HepG2 (cell line): Measurements from ENCODE around the gene CIITA. TPM values are rescaled to one million over a fixed set of nuclear protein-coding genes. Genes with fewer than 3 reads are reported as not detected.

ENCODE experiments used
- FOXA1 ChIP-seq, 2 experiments: fragments of 450-650 bp in 1 of 2; sonication (generic) in 1 of 2; formaldehyde crosslinking in 1 of 2; IDR thresholded peaks; 2 replicates each; pipeline versions ENCODE4 v1.4.0 to v1.6.1; 2016 to 2020; ENCODE audit warnings: missing genetic modification reagents in 1 of 2
- HNF4A ChIP-seq: sonication (generic); formaldehyde crosslinking; IDR thresholded peaks from 2 replicates; pipeline ENCODE4 v1.4.0; 2020; ENCODE audit warnings: missing genetic modification reagents
- HNRNPLL ChIP-seq: fragments of 200-400 bp; formaldehyde crosslinking; IDR thresholded peaks from 2 replicates; pipeline ENCODE4 v1.6.1; 2017; ENCODE audit warnings: mild to moderate bottlenecking, low read depth, low read length; ENCODE audit not compliant: poor library complexity, severe bottlenecking
- HOXA3 ChIP-seq: sonication (generic); formaldehyde crosslinking; IDR thresholded peaks from 2 replicates; pipeline ENCODE4 v1.5.0; 2020; ENCODE audit warnings: missing genetic modification reagents
- KDM1A ChIP-seq: IDR thresholded peaks from 2 replicates; pipeline ENCODE4 v1.6.1; 2016; ENCODE audit warnings: missing compliant biosample characterization
- RFXAP ChIP-seq: sonication (generic); formaldehyde crosslinking; IDR thresholded peaks from 2 replicates; pipeline ENCODE4 v1.4.0; 2020; ENCODE audit warnings: missing genetic modification reagents, borderline replicate concordance
- ZMYM4 ChIP-seq: sonication (generic); formaldehyde crosslinking; IDR thresholded peaks from 2 replicates; pipeline ENCODE4 v1.8.1; 2023; ENCODE audit warnings: mild to moderate bottlenecking, missing genetic modification reagents
- polyA plus RNA-seq, 8 experiments: library from polyadenylated mRNA; depleted of rRNA in 3 of 8; stranded (reverse) in 7 of 8; unstranded in 1 of 8; fragments of >200 nt; fragmentation: Illumina TruSeq in 4 of 8; extraction: Trizol in 4 of 8; gene quantifications; 2 replicates each; pipeline versions ENCODE4 v1.2.1 to v1.2.3, GENCODE V29; 2011 to 2016; ENCODE audit warnings: low read depth in 4 of 8, missing spikeins in 1 of 8, mixed read lengths in 1 of 8; ENCODE audit not compliant: insufficient read depth in 1 of 8
- total RNA-seq, 5 experiments: library from RNA; depleted of rRNA; stranded (reverse); fragments of >200 nt; fragmentation: Illumina TruSeq; extraction: Trizol; gene quantifications; 2 replicates each; pipeline ENCODE4 v1.2.3, GENCODE V29; 2016; ENCODE audit warnings: low read depth in 1 of 5
- TF ChIP-seq, protein P1 (sequence below): sonication (generic); formaldehyde crosslinking; IDR thresholded peaks from 2 replicates; pipeline ENCODE4 v1.4.0; 2020; ENCODE audit warnings: missing genetic modification reagents, borderline replicate concordance
- TF ChIP-seq, protein P2 (sequence below): sonication (generic); formaldehyde crosslinking; IDR thresholded peaks from 2 replicates; pipeline ENCODE4 v1.4.0; 2020; ENCODE audit warnings: missing genetic modification reagents, mild to moderate bottlenecking, borderline replicate concordance
- TF ChIP-seq, protein P3 (sequence below): sonication (generic); formaldehyde crosslinking; conservative IDR thresholded peaks from 2 replicates; pipeline ENCODE4 v1.8.0; 2022; ENCODE audit warnings: low read depth, missing genetic modification reagents
- TF ChIP-seq, protein P4 (sequence below): sonication (generic); formaldehyde crosslinking; IDR thresholded peaks from 2 replicates; pipeline ENCODE4 v1.8.0; 2022; ENCODE audit warnings: mild to moderate bottlenecking, missing genetic modification reagents
- TF ChIP-seq, protein P5 (sequence below): IDR thresholded peaks from 2 replicates; pipeline ENCODE4 v1.6.1; 2012; ENCODE audit warnings: inconsistent platforms
- TF ChIP-seq, protein P6 (sequence below): sonication (generic); formaldehyde crosslinking; IDR thresholded peaks from 2 replicates; pipeline ENCODE4 v1.4.0; 2020; ENCODE audit warnings: mild to moderate bottlenecking, missing genetic modification reagents

The CIITA gene
- total and polyA plus RNA-seq, 2 of the 13 experiments (the other 11 are each of a cell fraction or from before 2014, with no cell fraction given): 0.08 to 0.09 TPM

DNA sequence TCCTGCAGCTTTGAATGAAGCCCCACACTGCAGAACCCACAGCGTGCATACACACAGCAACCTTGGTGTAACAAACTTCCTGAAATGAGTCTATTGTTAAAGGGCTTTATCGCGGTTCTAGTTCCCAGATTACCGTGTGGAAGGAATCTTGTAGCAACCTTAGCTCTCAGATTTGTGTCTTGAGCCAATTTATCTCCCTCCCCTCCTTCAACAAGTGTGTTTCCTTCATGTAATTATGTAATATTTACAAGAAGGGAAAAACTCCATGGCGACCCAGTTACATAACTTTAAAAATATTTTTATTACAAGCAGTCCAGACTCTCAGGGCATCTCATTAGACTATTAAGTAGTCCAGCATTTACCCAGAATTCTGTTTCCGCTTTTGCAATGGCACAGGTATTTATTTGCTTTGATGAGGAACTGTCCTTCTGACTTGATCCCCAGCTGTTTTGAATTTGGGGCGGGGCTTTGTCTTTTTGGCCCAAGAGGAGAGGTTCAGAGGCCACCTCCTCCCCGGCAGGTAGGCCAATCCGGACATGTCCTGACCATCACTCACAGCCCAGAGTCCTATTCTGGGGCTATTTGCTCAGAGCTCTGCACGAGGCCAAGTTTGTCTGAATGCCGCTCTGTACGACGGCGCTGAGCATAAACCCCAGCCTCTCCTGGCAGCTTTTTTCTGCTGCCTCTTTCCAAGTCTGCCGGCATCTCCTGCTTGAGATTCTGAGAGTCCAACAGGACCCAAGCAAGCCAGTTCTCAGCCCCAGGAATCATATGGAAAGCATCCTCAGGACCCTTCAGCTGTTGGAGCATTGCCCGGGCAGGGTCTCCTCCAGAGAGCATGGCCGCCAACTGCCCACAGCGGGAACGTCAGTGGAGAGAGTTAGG lies 103.0 kb downstream of the CIITA start (continued):
- TF ChIP-seq, protein P1, sequence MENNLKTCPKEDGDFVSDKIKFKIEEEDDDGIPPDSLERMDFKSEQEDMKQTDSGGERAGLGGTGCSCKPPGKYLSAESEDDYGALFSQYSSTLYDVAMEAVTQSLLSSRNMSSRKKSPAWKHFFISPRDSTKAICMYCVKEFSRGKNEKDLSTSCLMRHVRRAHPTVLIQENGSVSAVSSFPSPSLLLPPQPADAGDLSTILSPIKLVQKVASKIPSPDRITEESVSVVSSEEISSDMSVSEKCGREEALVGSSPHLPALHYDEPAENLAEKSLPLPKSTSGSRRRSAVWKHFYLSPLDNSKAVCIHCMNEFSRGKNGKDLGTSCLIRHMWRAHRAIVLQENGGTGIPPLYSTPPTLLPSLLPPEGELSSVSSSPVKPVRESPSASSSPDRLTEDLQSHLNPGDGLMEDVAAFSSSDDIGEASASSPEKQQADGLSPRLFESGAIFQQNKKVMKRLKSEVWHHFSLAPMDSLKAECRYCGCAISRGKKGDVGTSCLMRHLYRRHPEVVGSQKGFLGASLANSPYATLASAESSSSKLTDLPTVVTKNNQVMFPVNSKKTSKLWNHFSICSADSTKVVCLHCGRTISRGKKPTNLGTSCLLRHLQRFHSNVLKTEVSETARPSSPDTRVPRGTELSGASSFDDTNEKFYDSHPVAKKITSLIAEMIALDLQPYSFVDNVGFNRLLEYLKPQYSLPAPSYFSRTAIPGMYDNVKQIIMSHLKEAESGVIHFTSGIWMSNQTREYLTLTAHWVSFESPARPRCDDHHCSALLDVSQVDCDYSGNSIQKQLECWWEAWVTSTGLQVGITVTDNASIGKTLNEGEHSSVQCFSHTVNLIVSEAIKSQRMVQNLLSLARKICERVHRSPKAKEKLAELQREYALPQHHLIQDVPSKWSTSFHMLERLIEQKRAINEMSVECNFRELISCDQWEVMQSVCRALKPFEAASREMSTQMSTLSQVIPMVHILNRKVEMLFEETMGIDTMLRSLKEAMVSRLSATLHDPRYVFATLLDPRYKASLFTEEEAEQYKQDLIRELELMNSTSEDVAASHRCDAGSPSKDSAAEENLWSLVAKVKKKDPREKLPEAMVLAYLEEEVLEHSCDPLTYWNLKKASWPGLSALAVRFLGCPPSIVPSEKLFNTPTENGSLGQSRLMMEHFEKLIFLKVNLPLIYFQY (CRISPR knock-in tag): 0 out of 2 replicates have a peak, but pooled peaks have one; percentile 13
- TF ChIP-seq KDM1A (CRISPR knock-in tag) (no peak), RFXAP (CRISPR knock-in tag) (0 out of 2 replicates have a peak, but pooled peaks have one; percentile 23), ZMYM4 (CRISPR knock-in tag) (0 out of 2 replicates have a peak, but pooled peaks have one; percentile 31), HNF4A (CRISPR knock-in tag) (peak; percentile 33; the same call in 1 of the 2 replicates), HNRNPLL (peak; percentile 39), HOXA3 (CRISPR knock-in tag) (peak; percentile 47; the same call in 1 of the 2 replicates), FOXA1 (IDR thresholded peaks at IDR 0.05) (no peak), FOXA1 (CRISPR knock-in tag; IDR thresholded peaks at IDR 0.05) (0 out of 2 replicates have a peak, but pooled peaks have one; percentile 21)
- TF ChIP-seq, protein P2, sequence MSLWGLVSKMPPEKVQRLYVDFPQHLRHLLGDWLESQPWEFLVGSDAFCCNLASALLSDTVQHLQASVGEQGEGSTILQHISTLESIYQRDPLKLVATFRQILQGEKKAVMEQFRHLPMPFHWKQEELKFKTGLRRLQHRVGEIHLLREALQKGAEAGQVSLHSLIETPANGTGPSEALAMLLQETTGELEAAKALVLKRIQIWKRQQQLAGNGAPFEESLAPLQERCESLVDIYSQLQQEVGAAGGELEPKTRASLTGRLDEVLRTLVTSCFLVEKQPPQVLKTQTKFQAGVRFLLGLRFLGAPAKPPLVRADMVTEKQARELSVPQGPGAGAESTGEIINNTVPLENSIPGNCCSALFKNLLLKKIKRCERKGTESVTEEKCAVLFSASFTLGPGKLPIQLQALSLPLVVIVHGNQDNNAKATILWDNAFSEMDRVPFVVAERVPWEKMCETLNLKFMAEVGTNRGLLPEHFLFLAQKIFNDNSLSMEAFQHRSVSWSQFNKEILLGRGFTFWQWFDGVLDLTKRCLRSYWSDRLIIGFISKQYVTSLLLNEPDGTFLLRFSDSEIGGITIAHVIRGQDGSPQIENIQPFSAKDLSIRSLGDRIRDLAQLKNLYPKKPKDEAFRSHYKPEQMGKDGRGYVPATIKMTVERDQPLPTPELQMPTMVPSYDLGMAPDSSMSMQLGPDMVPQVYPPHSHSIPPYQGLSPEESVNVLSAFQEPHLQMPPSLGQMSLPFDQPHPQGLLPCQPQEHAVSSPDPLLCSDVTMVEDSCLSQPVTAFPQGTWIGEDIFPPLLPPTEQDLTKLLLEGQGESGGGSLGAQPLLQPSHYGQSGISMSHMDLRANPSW (CRISPR knock-in tag): no peak
- TF ChIP-seq, protein P3, sequence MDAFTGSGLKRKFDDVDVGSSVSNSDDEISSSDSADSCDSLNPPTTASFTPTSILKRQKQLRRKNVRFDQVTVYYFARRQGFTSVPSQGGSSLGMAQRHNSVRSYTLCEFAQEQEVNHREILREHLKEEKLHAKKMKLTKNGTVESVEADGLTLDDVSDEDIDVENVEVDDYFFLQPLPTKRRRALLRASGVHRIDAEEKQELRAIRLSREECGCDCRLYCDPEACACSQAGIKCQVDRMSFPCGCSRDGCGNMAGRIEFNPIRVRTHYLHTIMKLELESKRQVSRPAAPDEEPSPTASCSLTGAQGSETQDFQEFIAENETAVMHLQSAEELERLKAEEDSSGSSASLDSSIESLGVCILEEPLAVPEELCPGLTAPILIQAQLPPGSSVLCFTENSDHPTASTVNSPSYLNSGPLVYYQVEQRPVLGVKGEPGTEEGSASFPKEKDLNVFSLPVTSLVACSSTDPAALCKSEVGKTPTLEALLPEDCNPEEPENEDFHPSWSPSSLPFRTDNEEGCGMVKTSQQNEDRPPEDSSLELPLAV: no peak
- TF ChIP-seq, protein P4, sequence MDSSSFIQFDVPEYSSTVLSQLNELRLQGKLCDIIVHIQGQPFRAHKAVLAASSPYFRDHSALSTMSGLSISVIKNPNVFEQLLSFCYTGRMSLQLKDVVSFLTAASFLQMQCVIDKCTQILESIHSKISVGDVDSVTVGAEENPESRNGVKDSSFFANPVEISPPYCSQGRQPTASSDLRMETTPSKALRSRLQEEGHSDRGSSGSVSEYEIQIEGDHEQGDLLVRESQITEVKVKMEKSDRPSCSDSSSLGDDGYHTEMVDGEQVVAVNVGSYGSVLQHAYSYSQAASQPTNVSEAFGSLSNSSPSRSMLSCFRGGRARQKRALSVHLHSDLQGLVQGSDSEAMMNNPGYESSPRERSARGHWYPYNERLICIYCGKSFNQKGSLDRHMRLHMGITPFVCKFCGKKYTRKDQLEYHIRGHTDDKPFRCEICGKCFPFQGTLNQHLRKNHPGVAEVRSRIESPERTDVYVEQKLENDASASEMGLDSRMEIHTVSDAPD (CRISPR knock-in tag): no peak
- TF ChIP-seq, protein P5, sequence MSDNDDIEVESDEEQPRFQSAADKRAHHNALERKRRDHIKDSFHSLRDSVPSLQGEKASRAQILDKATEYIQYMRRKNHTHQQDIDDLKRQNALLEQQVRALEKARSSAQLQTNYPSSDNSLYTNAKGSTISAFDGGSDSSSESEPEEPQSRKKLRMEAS: peak; percentile 73; the same call in 1 of the 2 replicates
- TF ChIP-seq, protein P6, sequence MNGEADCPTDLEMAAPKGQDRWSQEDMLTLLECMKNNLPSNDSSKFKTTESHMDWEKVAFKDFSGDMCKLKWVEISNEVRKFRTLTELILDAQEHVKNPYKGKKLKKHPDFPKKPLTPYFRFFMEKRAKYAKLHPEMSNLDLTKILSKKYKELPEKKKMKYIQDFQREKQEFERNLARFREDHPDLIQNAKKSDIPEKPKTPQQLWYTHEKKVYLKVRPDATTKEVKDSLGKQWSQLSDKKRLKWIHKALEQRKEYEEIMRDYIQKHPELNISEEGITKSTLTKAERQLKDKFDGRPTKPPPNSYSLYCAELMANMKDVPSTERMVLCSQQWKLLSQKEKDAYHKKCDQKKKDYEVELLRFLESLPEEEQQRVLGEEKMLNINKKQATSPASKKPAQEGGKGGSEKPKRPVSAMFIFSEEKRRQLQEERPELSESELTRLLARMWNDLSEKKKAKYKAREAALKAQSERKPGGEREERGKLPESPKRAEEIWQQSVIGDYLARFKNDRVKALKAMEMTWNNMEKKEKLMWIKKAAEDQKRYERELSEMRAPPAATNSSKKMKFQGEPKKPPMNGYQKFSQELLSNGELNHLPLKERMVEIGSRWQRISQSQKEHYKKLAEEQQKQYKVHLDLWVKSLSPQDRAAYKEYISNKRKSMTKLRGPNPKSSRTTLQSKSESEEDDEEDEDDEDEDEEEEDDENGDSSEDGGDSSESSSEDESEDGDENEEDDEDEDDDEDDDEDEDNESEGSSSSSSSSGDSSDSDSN: 0 out of 2 replicates have a peak, but pooled peaks have one; percentile 30
